SK-N-SH (cell line): Measurements from ENCODE around the gene TRAK1. TPM values are rescaled to one million over a fixed set of nuclear protein-coding genes. Genes with fewer than 3 reads are reported as not detected.

ENCODE experiments used
- CTCF ChIA-PET: fragments of 300-600, 350-600 bp; formaldehyde crosslinking; extraction: SDS; loops from one replicate; lab custom pipeline; 2021; lab: Yijun Ruan, JAX
- POLR2A ChIA-PET: fragments of 350-600 bp; sonication (Branson Sonifier 250); formaldehyde crosslinking; extraction: SDS; loops from one replicate; lab custom pipeline; 2020; ENCODE audit warnings: antibody characterized with exemption, inconsistent platforms; lab: Yijun Ruan, JAX
- DNase-seq: peaks from one replicate; pipeline ENCODE4 v3.0.0; 2012
- H2AFZ ChIP-seq: fragments of 200-600 bp; sonication (generic); 2 replicates; pipeline ENCODE4 v1.8.1; 2016; ENCODE audit warnings: antibody characterized with exemption, mild to moderate bottlenecking, low read depth
- H3F3A ChIP-seq: fragments of 200-600 bp; sonication (generic); replicated peaks from 2 replicates; pipeline ENCODE3; 2016; ENCODE audit warnings: antibody characterized with exemption, mild to moderate bottlenecking; ENCODE audit not compliant: insufficient read depth
- H3K27ac ChIP-seq, 2 experiments: fragments of 200-500 bp in 1 of 2; fragments of 200-600 bp in 1 of 2; sonication (Bioruptor generic) in 1 of 2; sonication (generic), shearing (Covaris generic) in 1 of 2; 2 replicates each; pipeline versions ENCODE4 v1.5.1 to v1.6.1; 2014 to 2016; ENCODE audit warnings: low read depth in 2 of 2, inconsistent platforms in 1 of 2, low read length in 1 of 2, mild to moderate bottlenecking in 1 of 2, mixed read lengths in 1 of 2
- H3K27me3 ChIP-seq: fragments of 200-600 bp; sonication (generic), shearing (Covaris generic); 2 replicates; pipeline ENCODE4 v1.6.1; 2016; ENCODE audit warnings: mixed run types; ENCODE audit not compliant: insufficient read depth
- H3K36me3 ChIP-seq, 2 experiments: fragments of 200-500 bp in 1 of 2; fragments of 200-600 bp in 1 of 2; sonication (Bioruptor generic) in 1 of 2; sonication (generic) in 1 of 2; replicated peaks in 1 of 2; 2 replicates each; pipeline versions ENCODE3 to v1.5.1; 2014 to 2016; ENCODE audit warnings: low read length in 1 of 2, mild to moderate bottlenecking in 1 of 2; ENCODE audit not compliant: insufficient read depth in 2 of 2, control insufficient read depth in 1 of 2
- H3K4me1 ChIP-seq, 2 experiments: fragments of 200-500 bp in 1 of 2; fragments of 200-600 bp in 1 of 2; sonication (Bioruptor generic) in 1 of 2; sonication (generic), shearing (Covaris generic) in 1 of 2; 2 replicates each; pipeline versions ENCODE4 v1.5.1 to v1.6.1; 2014 to 2016; ENCODE audit warnings: low read depth in 1 of 2, low read length in 1 of 2, mixed run types in 1 of 2; ENCODE audit not compliant: insufficient read depth in 2 of 2, control insufficient read depth in 1 of 2
- H3K4me2 ChIP-seq: fragments of 200-600 bp; sonication (generic), shearing (Covaris generic); 2 replicates; pipeline ENCODE4 v1.6.1; 2017; ENCODE audit warnings: mixed run types
- H3K4me3 ChIP-seq, 2 experiments: fragments of 200-500 bp in 1 of 2; fragments of 200-600 bp in 1 of 2; sonication (Bioruptor generic) in 1 of 2; sonication (generic), shearing (Covaris generic) in 1 of 2; 2 replicates each; pipeline versions ENCODE4 v1.5.1 to v1.8.1; 2014 to 2016; ENCODE audit warnings: low read depth in 2 of 2, inconsistent platforms in 1 of 2, low read length in 1 of 2, mild to moderate bottlenecking in 1 of 2, mixed read lengths in 1 of 2, moderate library complexity in 1 of 2
- H3K79me2 ChIP-seq: fragments of 200-600 bp; sonication (generic); 2 replicates; pipeline ENCODE4 v1.8.1; 2017; ENCODE audit warnings: mild to moderate bottlenecking; ENCODE audit not compliant: insufficient read depth
- H3K9ac ChIP-seq: fragments of 200-600 bp; sonication (generic); 2 replicates; pipeline ENCODE4 v1.6.1; 2017; ENCODE audit warnings: mixed run types
- H3K9me2 ChIP-seq: fragments of 200-600 bp; sonication (generic); 2 replicates; pipeline ENCODE4 v1.6.1; 2017; ENCODE audit warnings: mixed run types
- H3K9me3 ChIP-seq: fragments of 200-600 bp; sonication (generic); 2 replicates; pipeline ENCODE4 v1.6.1; 2017; ENCODE audit warnings: mixed run types, mild to moderate bottlenecking, moderate library complexity
- H4K20me1 ChIP-seq: fragments of 200-600 bp; sonication (generic); 2 replicates; pipeline ENCODE4 v1.6.1; 2017; ENCODE audit warnings: mild to moderate bottlenecking, mixed run types; ENCODE audit not compliant: insufficient read depth
- CTCF ChIP-seq: fragments of 200-600 bp; sonication (generic); IDR thresholded peaks from 2 replicates; pipeline ENCODE4 v1.6.1; 2017; ENCODE audit warnings: antibody characterized with exemption, mild to moderate bottlenecking, moderate library complexity
- ELF1 ChIP-seq: IDR thresholded peaks from 2 replicates; pipeline ENCODE4 v1.4.0; 2012
- EP300 ChIP-seq, 2 experiments: IDR thresholded peaks; 2 replicates each; pipeline versions ENCODE4 v1.4.0 to v1.6.1; 2012; ENCODE audit warnings: borderline replicate concordance in 1 of 2, low read depth in 1 of 2, low read length in 1 of 2
- FOSL2 ChIP-seq: IDR thresholded peaks from 2 replicates; pipeline ENCODE4 v1.4.0; 2012; ENCODE audit warnings: low read depth, mild to moderate bottlenecking, moderate library complexity, borderline replicate concordance
- FOXJ3 ChIP-seq: sonication (generic); formaldehyde crosslinking; IDR thresholded peaks from 2 replicates; pipeline ENCODE4 v1.5.1; 2020; ENCODE audit warnings: mild to moderate bottlenecking, missing genetic modification reagents
- FOXM1 ChIP-seq: IDR thresholded peaks from 2 replicates; pipeline ENCODE4 v1.4.0; 2012; ENCODE audit warnings: low read depth, mild to moderate bottlenecking
- GABPA ChIP-seq: IDR thresholded peaks from 2 replicates; pipeline ENCODE4 v1.4.0; 2012; ENCODE audit warnings: low read depth, mild to moderate bottlenecking
- IRF3 ChIP-seq: fragments of 150-350 bp; IDR thresholded peaks from 2 replicates; pipeline ENCODE4 v1.6.1; 2016; ENCODE audit warnings: mild to moderate bottlenecking, low read depth, low read length
- JUND ChIP-seq: IDR thresholded peaks from 2 replicates; pipeline ENCODE4 v1.4.0; 2012
- NFIC ChIP-seq: IDR thresholded peaks from 2 replicates; pipeline ENCODE4 v1.4.0; 2012; ENCODE audit warnings: borderline replicate concordance
- NRF1 ChIP-seq: IDR thresholded peaks from 2 replicates; pipeline ENCODE4 v1.6.1; 2012; ENCODE audit warnings: low read depth, mild to moderate bottlenecking, low read length
- PBX3 ChIP-seq: IDR thresholded peaks from 2 replicates; pipeline ENCODE4; 2012
- POLR2AphosphoS5 ChIP-seq: IDR thresholded peaks from 2 replicates; pipeline ENCODE4 v1.6.1; 2012; ENCODE audit warnings: low read depth, low read length
- RAD21 ChIP-seq: IDR thresholded peaks from 2 replicates; pipeline ENCODE4 v1.6.1; 2012; ENCODE audit warnings: mild to moderate bottlenecking, low read length
- REST ChIP-seq: IDR thresholded peaks from 2 replicates; pipeline ENCODE4 v1.6.1; 2012; ENCODE audit warnings: mild to moderate bottlenecking, low read depth, low read length, moderate library complexity
- RFX5 ChIP-seq: IDR thresholded peaks from 2 replicates; pipeline ENCODE4 v1.6.1; 2012; ENCODE audit warnings: mild to moderate bottlenecking, improper control_type of control experiment, low read length
- TCF12 ChIP-seq: IDR thresholded peaks from 2 replicates; pipeline ENCODE4 v1.4.0; 2012
- USF1 ChIP-seq: IDR thresholded peaks from 2 replicates; pipeline ENCODE4 v1.4.0; 2012; ENCODE audit warnings: low read depth, borderline replicate concordance
- YY1 ChIP-seq: IDR thresholded peaks from 2 replicates; pipeline ENCODE4 v1.4.0; 2012; ENCODE audit warnings: low read depth, mild to moderate bottlenecking
- ZBTB33 ChIP-seq: IDR thresholded peaks from 2 replicates; pipeline ENCODE4 v1.4.0; 2012; ENCODE audit warnings: low read depth, borderline replicate concordance
- WGBS: methylation state at CpG from one replicate; pipeline ENCODE4 v1.1.6; 2017; ENCODE audit warnings: low lambda C conversion rate; 5-methylcytosine and 5-hydroxymethylcytosine counted together
- polyA plus RNA-seq, 3 experiments: library from polyadenylated mRNA; depleted of rRNA; stranded (reverse); fragments of >200 nt; gene quantifications; 2 replicates each; pipeline ENCODE4 v1.2.3, GENCODE V29; 2012

The TRAK1 gene
- polyA plus RNA-seq, 1 of the 3 experiments (the other 2 are of a cell fraction): 12.5 TPM

GRCh38 chr3:42123824-42124658, 32.9 kb downstream of the TRAK1 start:
- ChIA-PET CTCF (interaction anchor here (2.3 kb wide), 1 partner anchor 68 kb away, joined by 14 read pairs; no protein-coding TSS in a partner anchor), POLR2A (no interaction called here)
- no peaks in the 10 kb centered on the region for H3K79me2 ChIP-seq

More at GRCh38 chr3:42123824-42124658, 32.9 kb downstream of the TRAK1 start:
- peaks cover 0 to 2% of the 10 kb centered on the region in 2 experiments; a peak in 2 of 4 replicates for H3K4me1 ChIP-seq
- no peaks in the 10 kb centered on the region for H3F3A ChIP-seq
- H2AFZ ChIP-seq: no peak overlapping the region
- no peaks in the 10 kb centered on the region for H3K9me3 ChIP-seq
- H3K36me3 ChIP-seq: peaks cover 10 to 11% of the 10 kb centered on the region in 2 experiments
- H3K4me3 ChIP-seq: no peak overlapping the region
- H3K4me2 ChIP-seq: no peak overlapping the region
- TF ChIP-seq FOXJ3 (CRISPR knock-in tag) (no peak), REST (no peak), FOSL2 (no peak), CTCF (no peak), YY1 (no peak), IRF3 (no peak), ZBTB33 (no peak), USF1 (no peak), RFX5 (no peak), POLR2AphosphoS5 (no peak), EP300 (IDR thresholded peaks at IDR 0.05; ENCODE audit: borderline replicate concordance in 1 of 2, low read depth in 1 of 2, low read length in 1 of 2) (no peak), GABPA (no peak), JUND (no peak), NFIC (no peak), RAD21 (no peak), TCF12 (no peak), NRF1 (no peak), FOXM1 (no peak), PBX3 (no peak), ELF1 (no peak)
- H3K27me3 ChIP-seq: no peaks in the 10 kb centered on the region
- H3K27ac ChIP-seq: no peak overlapping the region
- no peak overlapping the region for H3K9ac ChIP-seq
- no peak for DNase-seq
- H4K20me1 ChIP-seq: no peaks in the 10 kb centered on the region
- H3K9me2 ChIP-seq: no peaks in the 10 kb centered on the region
- WGBS: 94% methylated on average over 5 of the region's 5 CpGs
